Epithelial cell of esophagus (primary cell): Measurements from ENCODE around the gene SRP9.

Experiments
- DNase-seq: peaks from one replicate; pipeline ENCODE4 v3.0.0; 2010; ENCODE audit warnings: low read depth
- H3K4me3 ChIP-seq: 2 replicates; pipeline ENCODE4 v1.5.1; 2011; ENCODE audit warnings: mild to moderate bottlenecking, low read length, control low read depth
- CTCF ChIP-seq: IDR thresholded peaks from 2 replicates; pipeline ENCODE4 v1.5.1; 2011; ENCODE audit warnings: low read depth, mild to moderate bottlenecking, low read length, control low read depth, inconsistent platforms; ENCODE audit not compliant: insufficient read depth; ENCODE audit errors: missing control alignments

Gene SRP9

DNA sequence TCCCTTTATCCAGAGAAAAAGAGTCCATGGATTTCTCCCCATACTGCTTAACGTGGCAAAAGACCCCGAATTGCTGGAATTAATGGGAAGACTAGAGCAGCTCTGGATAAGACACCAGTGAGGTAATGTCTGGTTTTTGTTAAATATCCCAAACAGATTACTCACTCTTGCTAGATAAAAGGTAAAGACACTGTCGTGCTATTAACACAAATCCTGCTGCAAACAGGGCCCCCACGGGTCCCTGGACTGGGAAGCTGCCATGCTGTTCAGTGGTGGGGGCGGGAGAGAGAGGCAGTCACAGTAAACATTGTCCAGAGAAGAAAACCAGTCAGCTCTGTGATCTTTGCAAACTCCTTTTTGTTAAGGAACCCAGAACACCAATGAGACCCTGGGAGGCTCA is 15.2 kb upstream of the SRP9 start:
- TF ChIP-seq CTCF = no peak
- no peak overlapping the region for H3K4me3 ChIP-seq
- DNase-seq = peak; percentile 35

DNA sequence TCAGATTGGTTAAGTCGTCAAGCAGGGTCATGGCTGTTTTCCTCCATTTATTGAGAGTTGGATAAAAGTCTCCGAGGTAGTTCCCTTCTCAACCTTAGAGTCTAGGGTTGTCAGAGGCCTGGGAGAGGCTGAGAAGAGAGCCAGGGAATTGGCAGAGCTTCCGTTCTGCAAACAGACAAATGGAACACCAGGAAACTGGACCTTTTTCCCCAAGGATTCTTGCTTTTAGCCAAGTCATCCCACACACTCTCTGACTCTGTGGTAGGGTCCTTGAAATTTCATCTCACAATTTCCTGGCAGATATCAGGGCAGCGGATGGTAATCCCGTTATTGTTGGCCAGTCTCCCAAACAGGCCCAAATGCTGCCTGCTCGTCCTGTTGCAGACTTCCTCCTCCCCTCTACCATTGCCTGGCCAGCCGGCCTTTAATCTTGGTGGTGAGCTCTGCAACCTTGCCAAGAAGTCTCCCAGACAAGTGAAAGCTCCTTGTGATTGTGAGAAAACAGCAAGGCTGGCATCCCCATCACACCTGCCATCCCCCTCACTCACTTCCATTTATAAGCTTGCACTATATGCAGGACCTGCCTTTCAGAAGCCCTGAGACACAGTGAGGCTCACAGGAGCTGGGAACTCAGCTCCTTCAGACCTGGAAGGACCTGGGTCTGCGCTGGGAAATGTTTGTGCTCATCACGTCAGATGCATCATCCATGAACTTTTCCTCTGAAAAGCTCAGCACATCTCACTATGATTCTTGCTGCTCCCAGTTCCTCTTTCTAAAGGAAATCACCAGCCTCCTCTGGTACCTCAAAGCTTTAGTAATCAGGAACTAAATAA is 13.7 kb upstream of the SRP9 start:
- H3K4me3 ChIP-seq = no peak overlapping the region
- no peak for DNase-seq
- TF ChIP-seq CTCF = no peak

GRCh38 chr1:225765982-225766674 is 11.5 kb upstream of the SRP9 start:
- no peak overlapping the region for H3K4me3 ChIP-seq
- TF ChIP-seq CTCF = no peak
- peak; percentile 83 for DNase-seq

- peak; percentile 60 for DNase-seq
- H3K4me3 ChIP-seq = no peak overlapping the region
- TF ChIP-seq CTCF = no peak
These were observed 10.5 kb upstream of the SRP9 start for GRCh38 chr1:225766967-225767633.

GRCh38 chr1:225767634-225768540 is 9.7 kb upstream of the SRP9 start:
- DNase-seq = peak; percentile 79
- H3K4me3 ChIP-seq = no peak overlapping the region
- TF ChIP-seq CTCF = no peak

GRCh38 chr1:225768662-225769426 is 8.8 kb upstream of the SRP9 start:
- no peak for TF ChIP-seq CTCF
- DNase-seq = peak; percentile 67
- H3K4me3 ChIP-seq = no peak overlapping the region
